GM23338 (cell line): ENCODE results near the gene OR4E1. TPM values are rescaled to one million over a fixed set of nuclear protein-coding genes. Genes with fewer than 3 reads are reported as not detected.
A peak's percentile ranks its signal among the peaks of the same experiment; 100 is the strongest.

Experiments used
- ATAC-seq: fragments of 200-7000 bp; cut with Tn5 transposase; 3 replicates; pipeline ENCODE4 v1.9.1; 2020
- DNase-seq: peaks from one replicate; pipeline ENCODE4 v3.0.0-alpha.2; 2015; ENCODE audit warnings: low spot score
- H2AFZ ChIP-seq: fragments of 200-600 bp; sonication (generic); 2 replicates; pipeline ENCODE4 v1.8.0; 2016; ENCODE audit warnings: antibody characterized with exemption, mild to moderate bottlenecking, moderate library complexity
- H3F3A ChIP-seq: fragments of 200-600 bp; sonication (generic); replicated peaks from 2 replicates; pipeline ENCODE4 v1.8.0; 2017; ENCODE audit warnings: antibody characterized with exemption, mixed run types, low read depth
- H3K27ac ChIP-seq: fragments of 200-600 bp; sonication (generic); 2 replicates; pipeline ENCODE4 v1.6.1; 2016; ENCODE audit warnings: low read depth
- H3K27me3 ChIP-seq: fragments of 200-600 bp; sonication (generic); 2 replicates; pipeline ENCODE4 v1.8.0; 2016; ENCODE audit warnings: mild to moderate bottlenecking, mixed run types, moderate library complexity; ENCODE audit not compliant: insufficient read depth
- H3K36me3 ChIP-seq: fragments of 200-600 bp; sonication (generic); 2 replicates; pipeline ENCODE4 v1.8.0; 2016; ENCODE audit warnings: mild to moderate bottlenecking; ENCODE audit not compliant: insufficient read depth
- H3K4me1 ChIP-seq: fragments of 200-600 bp; sonication (generic); 2 replicates; pipeline ENCODE4 v1.8.0; 2016; ENCODE audit warnings: mild to moderate bottlenecking, moderate library complexity; ENCODE audit not compliant: insufficient read depth
- H3K4me2 ChIP-seq: fragments of 200-600 bp; sonication (generic); 2 replicates; pipeline ENCODE4 v1.7.1; 2017; ENCODE audit warnings: mixed run types
- H3K4me3 ChIP-seq: fragments of 200-600 bp; sonication (generic); 2 replicates; pipeline ENCODE4 v1.6.1; 2016; ENCODE audit warnings: mixed run types
- H3K79me2 ChIP-seq: fragments of 200-600 bp; sonication (generic); replicated peaks from 2 replicates; pipeline ENCODE4 v1.8.0; 2017; ENCODE audit warnings: mild to moderate bottlenecking; ENCODE audit not compliant: insufficient read depth
- H3K9me2 ChIP-seq: fragments of 200-600 bp; sonication (generic); 2 replicates; pipeline ENCODE4 v1.8.0; 2017; ENCODE audit not compliant: insufficient read depth
- H4K20me1 ChIP-seq: fragments of 200-600 bp; sonication (generic); replicated peaks from 2 replicates; pipeline ENCODE4 v1.8.0; 2017; ENCODE audit warnings: mild to moderate bottlenecking; ENCODE audit not compliant: insufficient read depth
- H3K27ac Mint-ChIP-seq: 2 replicates; pipeline ENCODE4 v1.8.0; 2020; ENCODE audit warnings: inconsistent platforms, mild to moderate bottlenecking, moderate library complexity, mixed read lengths
- H3K27me3 Mint-ChIP-seq: 3 replicates; pipeline ENCODE4 v1.8.0; 2022; ENCODE audit warnings: low read depth, mild to moderate bottlenecking, moderate library complexity, mixed read lengths, inconsistent platforms; ENCODE audit not compliant: insufficient read depth, poor library complexity
- H3K36me3 Mint-ChIP-seq: 3 replicates; pipeline ENCODE4 v1.8.0; 2021; ENCODE audit warnings: low read depth, mild to moderate bottlenecking, inconsistent platforms, moderate library complexity, mixed read lengths
- H3K4me1 Mint-ChIP-seq: 3 replicates; pipeline ENCODE4 v1.8.0; 2020; ENCODE audit warnings: mild to moderate bottlenecking, inconsistent platforms, mixed read lengths
- H3K4me3 Mint-ChIP-seq: 3 replicates; pipeline ENCODE4 v1.8.0; 2021; ENCODE audit warnings: moderate library complexity, mild to moderate bottlenecking, inconsistent platforms, mixed read lengths
- H3K9me3 Mint-ChIP-seq: 3 replicates; pipeline ENCODE4 v1.8.0; 2020; ENCODE audit warnings: moderate library complexity, mild to moderate bottlenecking, inconsistent platforms, mixed read lengths
- CREB1 ChIP-seq: fragments of 250-450 bp; sonication (Bioruptor Pico); IDR thresholded peaks from 2 replicates; pipeline ENCODE4 v1.5.0; 2020; ENCODE audit warnings: low read depth, mild to moderate bottlenecking, moderate library complexity
- CTCF ChIP-seq, 2 experiments: fragments of 200-600 bp in 1 of 2; sonication (generic) in 1 of 2; conservative IDR thresholded peaks; 2 replicates each; pipeline versions ENCODE4 v1.5.1 to v1.6.1; 2016 to 2017; ENCODE audit warnings: antibody characterized with exemption in 2 of 2, low read depth in 2 of 2, mild to moderate bottlenecking in 2 of 2, moderate library complexity in 1 of 2
- EZH2 ChIP-seq: fragments of 200-600 bp; sonication (generic); IDR thresholded peaks from one replicate; pipeline ENCODE4 v1.8.0; 2017; ENCODE audit warnings: antibody characterized with exemption, mild to moderate bottlenecking, low read depth; ENCODE audit not compliant: unreplicated experiment
- EZH2phosphoT487 ChIP-seq: fragments of 200-600 bp; sonication (generic); IDR thresholded peaks from one replicate; pipeline ENCODE4 v1.8.1; 2018; ENCODE audit warnings: antibody characterized with exemption; ENCODE audit not compliant: unreplicated experiment
- JUNB ChIP-seq: IDR thresholded peaks from one replicate; pipeline ENCODE4 v1.6.1; 2016; ENCODE audit warnings: antibody characterized with exemption; ENCODE audit not compliant: unreplicated experiment
- NANOG ChIP-seq: IDR thresholded peaks from 2 replicates; pipeline ENCODE4 v1.6.1; 2016; ENCODE audit warnings: antibody characterized with exemption, borderline replicate concordance
- POLR2AphosphoS5 ChIP-seq: IDR thresholded peaks from 2 replicates; pipeline ENCODE4 v1.6.1; 2016; ENCODE audit warnings: antibody characterized with exemption, low read depth
- REST ChIP-seq: IDR thresholded peaks from one replicate; pipeline ENCODE4 v1.6.1; 2018; ENCODE audit warnings: antibody characterized with exemption; ENCODE audit not compliant: unreplicated experiment
- STAT1 ChIP-seq: IDR thresholded peaks from one replicate; pipeline ENCODE4 v1.6.1; 2016; ENCODE audit warnings: antibody characterized with exemption; ENCODE audit not compliant: unreplicated experiment
- ZNF114 ChIP-seq: fragments of 250-450 bp; sonication (Bioruptor Pico); IDR thresholded peaks from 2 replicates; pipeline ENCODE4 v1.5.0; 2020; ENCODE audit warnings: mild to moderate bottlenecking, moderate library complexity
- ZNF462 ChIP-seq: fragments of 250-450 bp; sonication (Bioruptor Pico); IDR thresholded peaks from 2 replicates; pipeline ENCODE4 v1.5.0; 2020; ENCODE audit warnings: mild to moderate bottlenecking, moderate library complexity
- polyA plus RNA-seq: library from polyadenylated mRNA; unstranded; fragments of >200 nt; fragmentation: Nextera tagmentation; extraction: Ambion mirVana; gene quantifications from 2 replicates; pipeline ENCODE4 v1.2.1, GENCODE V29; 2016
- total RNA-seq: library from RNA; depleted of rRNA; stranded (reverse); fragments of >200 nt; shearing (Covaris generic); gene quantifications from 2 replicates; pipeline ENCODE4 v1.2.3, GENCODE V29; 2014

OR4E1 gene
- total and polyA plus RNA-seq, 2 experiments from 2014 or later, result not detected

GRCh38 chr14:21643407-21643806 lies 30.2 kb downstream of the OR4E1 start:
- H3K27ac Mint-ChIP-seq, result no peak overlapping the region
- Histone ChIP-seq H3K27ac (no peak overlapping the region), H2AFZ (peak overlapping the region; percentile 70), H4K20me1 (no peaks in the 10 kb centered on the region), H3K36me3 (no peaks in the 10 kb centered on the region), H3K4me2 (0 out of 2 replicates have a peak overlapping the region, but pooled peaks have one; percentile 25), H3K9me2 (no peaks in the 10 kb centered on the region), H3K4me1 (peaks cover 12% of the 10 kb centered on the region), H3K79me2 (no peaks in the 10 kb centered on the region), H3F3A (no peaks in the 10 kb centered on the region), H3K27me3 (no peaks in the 10 kb centered on the region), H3K4me3 (no peak overlapping the region)
- DNase-seq (no peak), ATAC-seq (no peak; the same call in 2 of the 3 replicates)
- H3K36me3 Mint-ChIP-seq, result no peaks in the 10 kb centered on the region
- no peak overlapping the region for H3K4me3 Mint-ChIP-seq
- no peak for TF ChIP-seq STAT1
- TF ChIP-seq CTCF (conservative IDR thresholded peaks at IDR 0.05; ENCODE audit: low read depth in 2 of 2), result no peak
- TF ChIP-seq POLR2AphosphoS5, result no peak
- no peak for TF ChIP-seq CREB1 (CRISPR knock-in tag)
- H3K27me3 Mint-ChIP-seq, result no peaks in the 10 kb centered on the region
- H3K4me1 Mint-ChIP-seq, result peaks cover 17% of the 10 kb centered on the region
- no peaks in the 10 kb centered on the region for H3K9me3 Mint-ChIP-seq

- peaks cover 17% of the 10 kb centered on the region for H3K4me1 Mint-ChIP-seq
- no peaks in the 10 kb centered on the region for H4K20me1 ChIP-seq
- no peak; the same call in 2 of the 3 replicates for ATAC-seq
- TF ChIP-seq JUNB (no peak), STAT1 (no peak), ZNF462 (CRISPR knock-in tag) (no peak), ZNF114 (no peak), EZH2phosphoT487 (no peak), REST (no peak), NANOG (no peak), EZH2 (no peak)
Measured at GRCh38 chr14:21642683-21643082, 30.9 kb downstream of the OR4E1 start.

More at GRCh38 chr14:21642683-21643082, 30.9 kb downstream of the OR4E1 start:
- Histone ChIP-seq H3F3A (no peaks in the 10 kb centered on the region), H3K4me3 (no peak overlapping the region), H3K27ac (no peak overlapping the region), H3K4me2 (no peak overlapping the region), H3K36me3 (no peaks in the 10 kb centered on the region), H3K9me2 (peaks cover 3% of the 10 kb centered on the region; the same call in 1 of the 2 replicates), H3K27me3 (no peaks in the 10 kb centered on the region), H2AFZ (peak overlapping the region; percentile 70), H3K4me1 (peaks cover 12% of the 10 kb centered on the region), H3K79me2 (no peaks in the 10 kb centered on the region)
- no peaks in the 10 kb centered on the region for H3K9me3 Mint-ChIP-seq
- peak; percentile 6 for DNase-seq
- H3K27ac Mint-ChIP-seq, result no peak overlapping the region
- H3K36me3 Mint-ChIP-seq, result no peaks in the 10 kb centered on the region
- no peaks in the 10 kb centered on the region for H3K27me3 Mint-ChIP-seq
- no peak overlapping the region for H3K4me3 Mint-ChIP-seq
